Fibroblast of the aortic adventitia (primary cell): ENCODE measurements around the gene SMIM45.
A peak's percentile ranks its signal among the peaks of the same experiment; 100 is the strongest.

Experiments
- DNase-seq: peaks from one replicate; pipeline ENCODE4 v3.0.0-alpha.2; 2010; ENCODE audit warnings: low read depth
- H3K4me3 ChIP-seq: 2 replicates; pipeline ENCODE4 v1.5.1; 2011; ENCODE audit warnings: low read depth, mild to moderate bottlenecking, control low read depth, low read length, moderate library complexity
- CTCF ChIP-seq: IDR thresholded peaks from 2 replicates; pipeline ENCODE4 v1.5.1; 2011; ENCODE audit warnings: mild to moderate bottlenecking, low read length, control low read depth, inconsistent platforms; ENCODE audit not compliant: insufficient read depth

Gene SMIM45

GRCh38 chr22:41995211-41995610 is 43.3 kb downstream of the SMIM45 start:
- H3K4me3 ChIP-seq, result no peak overlapping the region
- no peak for TF ChIP-seq CTCF
- DNase-seq, result no peak

GRCh38 chr22:41996826-41997225 is 44.9 kb downstream of the SMIM45 start:
- TF ChIP-seq CTCF, result no peak
- no peak overlapping the region for H3K4me3 ChIP-seq
- DNase-seq, result no peak

- peak; percentile 59 for DNase-seq
- no peak for TF ChIP-seq CTCF
- peak within 1 kb of the TSS; percentile 60 for H3K4me3 ChIP-seq
These were observed 46.7 kb downstream of the SMIM45 start, which contains the start of gene WBP2NL for GRCh38 chr22:41998361-41999261. Gene WBP2NL (plus strand): TSS chr22:41998788. CDS start chr22:41998819, 31 bp downstream.

- no peak for TF ChIP-seq CTCF
- no peak for DNase-seq
- no peak overlapping the region for H3K4me3 ChIP-seq
These were observed 48.5 kb downstream of the SMIM45 start for GRCh38 chr22:42000466-42000865.

GRCh38 chr22:42001121-42001520 is 49.2 kb downstream of the SMIM45 start:
- TF ChIP-seq CTCF, result no peak
- no peak for DNase-seq
- H3K4me3 ChIP-seq, result no peak overlapping the region

GRCh38 chr22:42001706-42002105 is 49.8 kb downstream of the SMIM45 start:
- no peak for DNase-seq
- TF ChIP-seq CTCF, result no peak
- no peak overlapping the region for H3K4me3 ChIP-seq

- no peak overlapping the region for H3K4me3 ChIP-seq
- no peak for TF ChIP-seq CTCF
- no peak for DNase-seq
These were observed 56.0 kb downstream of the SMIM45 start for GRCh38 chr22:42007922-42008321.
